GM23338 (cell line): ENCODE measurements around the gene CA12.

ENCODE experiments used
- CREB1 ChIP-seq: fragments of 250-450 bp; sonication (Bioruptor Pico); IDR thresholded peaks from 2 replicates; pipeline ENCODE4 v1.5.0; 2020; ENCODE audit warnings: low read depth, mild to moderate bottlenecking, moderate library complexity
- POLR2AphosphoS5 ChIP-seq: IDR thresholded peaks from 2 replicates; pipeline ENCODE4 v1.6.1; 2016; ENCODE audit warnings: antibody characterized with exemption, low read depth
- TF ChIP-seq, protein P1 (sequence below), 2 experiments: fragments of 200-600 bp in 1 of 2; sonication (generic) in 1 of 2; conservative IDR thresholded peaks; 2 replicates each; pipeline versions ENCODE4 v1.5.1 to v1.6.1; 2016 to 2017; ENCODE audit warnings: antibody characterized with exemption in 2 of 2, low read depth in 2 of 2, mild to moderate bottlenecking in 2 of 2, moderate library complexity in 1 of 2

DNA sequence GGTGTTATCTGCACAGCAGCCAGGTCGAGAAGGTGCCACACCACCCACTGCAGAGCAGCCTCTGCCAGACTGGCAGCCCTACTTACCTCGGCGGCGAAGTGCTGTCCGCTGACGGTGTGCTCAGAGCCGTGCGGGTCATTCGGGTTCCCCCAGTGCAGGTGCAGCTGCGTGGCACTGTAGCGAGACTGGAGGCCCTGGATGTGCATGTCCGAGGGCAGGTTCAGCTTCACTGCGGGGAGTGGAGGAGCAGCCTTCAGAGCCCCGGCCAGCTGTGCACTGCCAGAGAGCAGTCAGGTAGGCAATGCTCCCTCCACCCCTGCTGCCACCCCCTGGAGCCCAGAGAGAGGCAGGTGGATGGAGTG lies 36.3 kb downstream of the CA12 start:
- TF ChIP-seq, protein P1, sequence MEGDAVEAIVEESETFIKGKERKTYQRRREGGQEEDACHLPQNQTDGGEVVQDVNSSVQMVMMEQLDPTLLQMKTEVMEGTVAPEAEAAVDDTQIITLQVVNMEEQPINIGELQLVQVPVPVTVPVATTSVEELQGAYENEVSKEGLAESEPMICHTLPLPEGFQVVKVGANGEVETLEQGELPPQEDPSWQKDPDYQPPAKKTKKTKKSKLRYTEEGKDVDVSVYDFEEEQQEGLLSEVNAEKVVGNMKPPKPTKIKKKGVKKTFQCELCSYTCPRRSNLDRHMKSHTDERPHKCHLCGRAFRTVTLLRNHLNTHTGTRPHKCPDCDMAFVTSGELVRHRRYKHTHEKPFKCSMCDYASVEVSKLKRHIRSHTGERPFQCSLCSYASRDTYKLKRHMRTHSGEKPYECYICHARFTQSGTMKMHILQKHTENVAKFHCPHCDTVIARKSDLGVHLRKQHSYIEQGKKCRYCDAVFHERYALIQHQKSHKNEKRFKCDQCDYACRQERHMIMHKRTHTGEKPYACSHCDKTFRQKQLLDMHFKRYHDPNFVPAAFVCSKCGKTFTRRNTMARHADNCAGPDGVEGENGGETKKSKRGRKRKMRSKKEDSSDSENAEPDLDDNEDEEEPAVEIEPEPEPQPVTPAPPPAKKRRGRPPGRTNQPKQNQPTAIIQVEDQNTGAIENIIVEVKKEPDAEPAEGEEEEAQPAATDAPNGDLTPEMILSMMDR (conservative IDR thresholded peaks at IDR 0.05; ENCODE audit: low read depth in 2 of 2), result no peak
- TF ChIP-seq POLR2AphosphoS5 (no peak), CREB1 (CRISPR knock-in tag) (no peak)
